Inflammatory macrophage (primary cell): ENCODE measurements around the gene SRPK2.

Experiments
- DNase-seq, 2 donors: peaks; one replicate each; pipeline ENCODE4 v3.0.0-alpha.2; 2020 to 2022

SRPK2 gene

GRCh38 chr7:105180002-105180401 lies 208.7 kb downstream of the SRPK2 start:
- no peak for DNase-seq

GRCh38 chr7:105178928-105179541 lies 209.7 kb downstream of the SRPK2 start:
- DNase-seq: no peak

GRCh38 chr7:105178177-105178576 lies 210.5 kb downstream of the SRPK2 start:
- no peak for DNase-seq

- DNase-seq: no peak
Measured at GRCh38 chr7:105177026-105177425, 211.7 kb downstream of the SRPK2 start.

- DNase-seq: no peak
Measured at GRCh38 chr7:105173586-105173985, 215.1 kb downstream of the SRPK2 start.

GRCh38 chr7:105164751-105165150 lies 224.0 kb downstream of the SRPK2 start:
- DNase-seq: no peak

- DNase-seq: no peak
Measured at GRCh38 chr7:105163718-105164117, 225.0 kb downstream of the SRPK2 start.

- no peak for DNase-seq
Measured at GRCh38 chr7:105161366-105161765, 227.4 kb downstream of the SRPK2 start.

GRCh38 chr7:105157278-105157677 lies 231.4 kb downstream of the SRPK2 start:
- DNase-seq: no peak

- DNase-seq: no peak
Measured at GRCh38 chr7:105156731-105157130, 232.0 kb downstream of the SRPK2 start.

- DNase-seq: no peak
Measured at GRCh38 chr7:105154084-105154483, 234.6 kb downstream of the SRPK2 start.

- no peak for DNase-seq
Measured at GRCh38 chr7:105153531-105153930, 235.2 kb downstream of the SRPK2 start.

GRCh38 chr7:105151152-105151551 lies 237.6 kb downstream of the SRPK2 start:
- DNase-seq: no peak

- no peak for DNase-seq
Measured at GRCh38 chr7:105149827-105150226, 238.9 kb downstream of the SRPK2 start.

GRCh38 chr7:105141068-105141467 lies 247.7 kb downstream of the SRPK2 start:
- DNase-seq: no peak

- no peak for DNase-seq
Measured at GRCh38 chr7:105139381-105139780, 249.3 kb downstream of the SRPK2 start.

GRCh38 chr7:105137898-105138297 lies 250.8 kb downstream of the SRPK2 start:
- no peak for DNase-seq

GRCh38 chr7:105136221-105136620 lies 252.5 kb downstream of the SRPK2 start:
- peak; percentile 11 to 26 for DNase-seq

GRCh38 chr7:105133986-105134655 lies 254.6 kb downstream of the SRPK2 start:
- no peak for DNase-seq

- DNase-seq: no peak
Measured at GRCh38 chr7:105133358-105133757, 255.4 kb downstream of the SRPK2 start.

GRCh38 chr7:105132835-105133234 lies 255.9 kb downstream of the SRPK2 start:
- no peak for DNase-seq

GRCh38 chr7:105132335-105132734 lies 256.4 kb downstream of the SRPK2 start:
- DNase-seq: no peak

GRCh38 chr7:105131890-105132289 lies 256.8 kb downstream of the SRPK2 start:
- DNase-seq: no peak

- DNase-seq: no peak
Measured at GRCh38 chr7:105131033-105131656, 257.6 kb downstream of the SRPK2 start.
